ENCODE results near the gene MYO3B.

Gene MYO3B

GRCh38 chr2:170501421-170502043 lies 323.6 kb downstream of the MYO3B start:
- no peaks in the 10 kb centered on the region; the same call in 1 of the 2 replicates for H3K27me3 ChIP-seq (replicated peaks; ENCODE audit: control insufficient read depth, insufficient read depth, low read length)

DNA sequence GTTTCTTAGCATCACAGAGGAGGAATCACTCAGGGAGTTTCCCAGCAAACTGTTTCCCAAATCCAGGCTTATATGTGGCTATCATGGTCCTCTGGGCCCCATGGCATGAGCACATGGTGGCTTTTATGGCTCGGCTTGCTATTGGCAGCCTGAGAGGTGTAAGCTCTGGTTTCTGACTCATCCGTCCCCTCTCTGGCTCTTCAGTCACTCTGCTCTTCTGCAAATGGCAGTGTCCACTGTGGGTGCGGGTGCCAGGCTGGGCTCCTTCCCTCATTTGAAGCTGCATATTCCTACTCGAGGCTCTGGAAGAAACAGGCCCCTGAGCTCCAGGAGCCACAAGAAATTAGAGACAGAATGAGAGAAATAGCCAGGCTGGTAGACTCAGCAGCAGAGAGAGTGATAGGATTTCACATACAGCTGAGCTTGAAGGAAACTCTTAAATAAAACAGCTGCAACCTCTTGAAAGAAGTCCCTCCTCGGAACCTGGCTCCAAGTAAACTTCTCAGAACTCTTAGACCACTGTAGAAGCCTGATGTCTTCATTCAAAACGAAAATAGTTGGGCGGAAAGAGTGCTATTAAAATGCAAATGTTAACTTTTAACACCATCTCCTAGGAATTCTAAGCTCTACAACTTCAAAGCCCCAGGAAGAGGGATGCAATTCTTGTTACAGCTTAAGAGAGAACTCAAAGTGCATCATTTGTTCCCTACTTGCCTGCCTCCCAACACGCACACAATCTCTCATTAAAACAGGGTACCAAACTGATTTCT lies 324.6 kb downstream of the MYO3B start:
- H3K27me3 ChIP-seq (replicated peaks; ENCODE audit: control insufficient read depth, insufficient read depth, low read length): no peaks in the 10 kb centered on the region; the same call in 1 of the 2 replicates
- H3K4me3 ChIP-seq (replicated peaks; ENCODE audit: low read depth, low read length): no peak overlapping the region
- no peaks in the 10 kb centered on the region for H3K36me3 ChIP-seq (ENCODE audit: control insufficient read depth, insufficient read depth, low read length)
- DNase-seq (ENCODE audit: extremely low read depth, insufficient read length): no peak
- no peak for TF ChIP-seq CTCF (IDR thresholded peaks at IDR 0.05; ENCODE audit: insufficient read depth, low read length, poor library complexity, severe bottlenecking)

More at GRCh38 chr2:170501421-170502043, 323.6 kb downstream of the MYO3B start:
- DNase-seq (ENCODE audit: extremely low read depth, insufficient read length): no peak
- Histone ChIP-seq H3K36me3 (ENCODE audit: control insufficient read depth, insufficient read depth, low read length) (no peaks in the 10 kb centered on the region), H3K4me3 (replicated peaks; ENCODE audit: low read depth, low read length) (no peak overlapping the region)
- no peak for TF ChIP-seq CTCF (IDR thresholded peaks at IDR 0.05; ENCODE audit: insufficient read depth, low read length, poor library complexity, severe bottlenecking)

DNA sequence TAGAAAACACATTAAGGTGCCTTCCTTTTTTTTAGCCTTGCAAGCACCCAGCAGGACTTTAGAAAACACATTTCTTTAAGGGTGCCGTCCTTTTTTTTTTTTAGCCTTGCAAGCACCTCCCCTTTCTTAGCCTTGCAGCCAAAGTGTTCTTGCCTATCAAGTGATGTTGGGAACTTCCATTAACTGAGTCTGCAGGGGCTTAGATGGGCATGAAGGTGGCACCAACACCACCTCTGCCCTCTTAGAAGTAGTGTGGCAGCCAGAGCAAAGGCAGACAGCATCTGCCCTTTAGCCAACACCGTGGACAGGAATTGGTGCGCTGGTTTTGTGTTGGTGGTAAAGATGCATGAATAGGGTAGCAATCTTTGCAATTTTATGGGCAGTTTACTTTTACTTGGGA lies 325.6 kb downstream of the MYO3B start:
- TF ChIP-seq CTCF (IDR thresholded peaks at IDR 0.05; ENCODE audit: insufficient read depth, low read length, poor library complexity, severe bottlenecking): no peak
- DNase-seq (ENCODE audit: extremely low read depth, insufficient read length): no peak
- Histone ChIP-seq H3K36me3 (ENCODE audit: control insufficient read depth, insufficient read depth, low read length) (no peaks in the 10 kb centered on the region), H3K27me3 (replicated peaks; ENCODE audit: control insufficient read depth, insufficient read depth, low read length) (no peaks in the 10 kb centered on the region; the same call in 1 of the 2 replicates), H3K4me3 (replicated peaks; ENCODE audit: low read depth, low read length) (no peak overlapping the region)

GRCh38 chr2:170503971-170504809 lies 326.2 kb downstream of the MYO3B start:
- Histone ChIP-seq H3K36me3 (ENCODE audit: control insufficient read depth, insufficient read depth, low read length) (no peaks in the 10 kb centered on the region), H3K4me3 (replicated peaks; ENCODE audit: low read depth, low read length) (no peak overlapping the region), H3K27me3 (replicated peaks; ENCODE audit: control insufficient read depth, insufficient read depth, low read length) (no peaks in the 10 kb centered on the region; the same call in 1 of the 2 replicates)
- no peak for DNase-seq (ENCODE audit: extremely low read depth, insufficient read length)
- TF ChIP-seq CTCF (IDR thresholded peaks at IDR 0.05; ENCODE audit: insufficient read depth, low read length, poor library complexity, severe bottlenecking): no peak

- no peak for DNase-seq (ENCODE audit: extremely low read depth, insufficient read length)
- TF ChIP-seq CTCF (IDR thresholded peaks at IDR 0.05; ENCODE audit: insufficient read depth, low read length, poor library complexity, severe bottlenecking): no peak
- Histone ChIP-seq H3K27me3 (replicated peaks; ENCODE audit: control insufficient read depth, insufficient read depth, low read length) (no peaks in the 10 kb centered on the region; the same call in 1 of the 2 replicates), H3K36me3 (ENCODE audit: control insufficient read depth, insufficient read depth, low read length) (no peaks in the 10 kb centered on the region), H3K4me3 (replicated peaks; ENCODE audit: low read depth, low read length) (no peak overlapping the region)
Observed at GRCh38 chr2:170504810-170505145, 326.8 kb downstream of the MYO3B start.
